ENCODE data around the gene MREG.

DNA sequence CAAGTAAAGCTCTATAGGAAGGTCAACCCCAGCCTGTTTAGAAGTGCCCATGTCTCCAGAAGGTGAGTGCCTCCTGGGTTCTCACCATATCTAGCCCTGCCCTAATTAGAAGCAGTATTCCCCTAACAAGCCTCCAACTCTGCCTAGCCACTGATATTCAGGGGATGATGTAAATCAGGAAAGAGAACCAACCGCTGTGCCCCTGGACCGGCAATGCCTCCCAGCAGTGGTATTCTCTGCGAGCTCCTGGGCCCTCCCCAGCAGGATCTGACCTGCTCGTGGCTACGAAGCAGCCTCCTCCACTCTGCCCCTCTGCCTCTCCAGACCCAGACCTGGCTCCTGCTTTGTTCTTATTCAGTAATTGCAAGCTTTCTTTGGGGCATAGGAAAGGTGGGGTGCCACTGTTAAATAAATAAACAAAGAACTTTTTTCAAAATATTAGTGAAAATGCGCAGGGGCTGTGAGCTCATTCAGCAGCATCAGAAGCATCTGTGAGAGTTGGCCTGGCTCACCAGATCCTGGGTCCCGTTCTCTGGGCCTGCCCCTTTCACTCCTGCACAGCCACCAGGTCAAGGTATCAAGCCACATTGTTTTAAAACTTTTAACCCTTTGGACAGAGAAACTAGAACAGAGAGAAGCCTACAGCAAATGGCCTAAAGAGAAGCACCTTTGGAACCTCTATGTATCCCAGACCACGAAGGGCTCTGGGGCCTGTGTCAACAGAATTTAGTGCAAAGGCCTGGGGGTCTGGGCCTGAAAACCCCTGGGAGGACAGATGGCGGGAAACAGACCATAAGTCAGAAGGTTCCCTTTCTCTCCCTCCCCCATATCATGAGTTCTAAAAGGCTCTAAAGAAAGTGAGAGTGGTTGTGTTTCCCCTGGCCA is 11.9 kb downstream of the MREG start:
- TF ChIP-seq, protein P1, sequence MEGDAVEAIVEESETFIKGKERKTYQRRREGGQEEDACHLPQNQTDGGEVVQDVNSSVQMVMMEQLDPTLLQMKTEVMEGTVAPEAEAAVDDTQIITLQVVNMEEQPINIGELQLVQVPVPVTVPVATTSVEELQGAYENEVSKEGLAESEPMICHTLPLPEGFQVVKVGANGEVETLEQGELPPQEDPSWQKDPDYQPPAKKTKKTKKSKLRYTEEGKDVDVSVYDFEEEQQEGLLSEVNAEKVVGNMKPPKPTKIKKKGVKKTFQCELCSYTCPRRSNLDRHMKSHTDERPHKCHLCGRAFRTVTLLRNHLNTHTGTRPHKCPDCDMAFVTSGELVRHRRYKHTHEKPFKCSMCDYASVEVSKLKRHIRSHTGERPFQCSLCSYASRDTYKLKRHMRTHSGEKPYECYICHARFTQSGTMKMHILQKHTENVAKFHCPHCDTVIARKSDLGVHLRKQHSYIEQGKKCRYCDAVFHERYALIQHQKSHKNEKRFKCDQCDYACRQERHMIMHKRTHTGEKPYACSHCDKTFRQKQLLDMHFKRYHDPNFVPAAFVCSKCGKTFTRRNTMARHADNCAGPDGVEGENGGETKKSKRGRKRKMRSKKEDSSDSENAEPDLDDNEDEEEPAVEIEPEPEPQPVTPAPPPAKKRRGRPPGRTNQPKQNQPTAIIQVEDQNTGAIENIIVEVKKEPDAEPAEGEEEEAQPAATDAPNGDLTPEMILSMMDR (conservative IDR thresholded peaks at IDR 0.05), result no peak
- TF ChIP-seq EZH2 (IDR thresholded peaks at IDR 0.05; ENCODE audit: low read depth), result no peak

Measured in PC-9 (cell line).